HepG2 (cell line): ENCODE measurements around the gene KIAA1958. TPM values are rescaled to one million over a fixed set of nuclear protein-coding genes. Genes with fewer than 3 reads are reported as not detected.

Source experiments
- ATM ChIP-seq: fragments of 450-650 bp; IDR thresholded peaks from 2 replicates; pipeline ENCODE4 v1.7.1; 2017; ENCODE audit warnings: mild to moderate bottlenecking, borderline replicate concordance
- DNMT1 ChIP-seq: sonication (generic); formaldehyde crosslinking; IDR thresholded peaks from 2 replicates; pipeline ENCODE4 v1.5.1; 2020; ENCODE audit warnings: mild to moderate bottlenecking, missing genetic modification reagents
- EP300 ChIP-seq, 3 experiments: sonication (generic) in 1 of 3; formaldehyde crosslinking in 1 of 3; IDR thresholded peaks; 2 replicates each; pipeline versions ENCODE4 v1.5.1 to v1.6.1; 2011 to 2020; ENCODE audit warnings: low read depth in 2 of 3, low read length in 2 of 3, borderline replicate concordance in 1 of 3, improper control_type of control experiment in 1 of 3, mild to moderate bottlenecking in 1 of 3, missing genetic modification reagents in 1 of 3, moderate library complexity in 1 of 3
- ETV6 ChIP-seq: sonication (generic); formaldehyde crosslinking; conservative IDR thresholded peaks from 2 replicates; pipeline ENCODE4 v1.4.0; 2020; ENCODE audit warnings: missing genetic modification reagents
- NAIF1 ChIP-seq: sonication (generic); formaldehyde crosslinking; IDR thresholded peaks from 2 replicates; pipeline ENCODE4 v1.5.0; 2020; ENCODE audit warnings: mild to moderate bottlenecking, missing genetic modification reagents, borderline replicate concordance
- SIN3A ChIP-seq: IDR thresholded peaks from 2 replicates; pipeline ENCODE4 v1.6.1; 2011; ENCODE audit warnings: low read depth, mild to moderate bottlenecking, control low read depth, low read length, borderline replicate concordance
- SP2 ChIP-seq: sonication (generic); formaldehyde crosslinking; IDR thresholded peaks from 2 replicates; pipeline ENCODE4 v1.5.1; 2020; ENCODE audit warnings: mild to moderate bottlenecking, missing genetic modification reagents
- SRSF4 ChIP-seq: fragments of 200-400 bp; formaldehyde crosslinking; IDR thresholded peaks from one replicate; pipeline ENCODE4 v1.6.1; 2018; ENCODE audit warnings: mild to moderate bottlenecking, low read depth, low read length, moderate library complexity; ENCODE audit not compliant: poor library complexity, severe bottlenecking
- SRY ChIP-seq: sonication (generic); formaldehyde crosslinking; IDR thresholded peaks from 2 replicates; pipeline ENCODE4 v1.8.0; 2022; ENCODE audit warnings: mild to moderate bottlenecking, missing genetic modification reagents
- TFE3 ChIP-seq: IDR thresholded peaks from 2 replicates; pipeline ENCODE4 v1.6.1; 2016
- TRIM22 ChIP-seq: fragments of 450-650 bp; IDR thresholded peaks from 2 replicates; pipeline ENCODE4 v1.6.1; 2017
- ZNF207 ChIP-seq: fragments of 450-650 bp; IDR thresholded peaks from 2 replicates; pipeline ENCODE4 v1.6.1; 2016; ENCODE audit warnings: antibody characterized with exemption, borderline replicate concordance
- ZNF333 ChIP-seq: sonication (generic); formaldehyde crosslinking; IDR thresholded peaks from 2 replicates; pipeline ENCODE4 v1.4.0; 2020; ENCODE audit warnings: mild to moderate bottlenecking, missing genetic modification reagents, borderline replicate concordance
- ZNF572 ChIP-seq: sonication (generic); formaldehyde crosslinking; IDR thresholded peaks from 2 replicates; pipeline ENCODE4 v1.5.1; 2020; ENCODE audit warnings: mild to moderate bottlenecking, missing genetic modification reagents
- ZNF614 ChIP-seq: IDR thresholded peaks from 2 replicates; pipeline ENCODE4 v1.6.1; 2018; ENCODE audit warnings: missing biosample characterization, missing genetic modification reagents, inconsistent platforms, borderline replicate concordance
- ZNF781 ChIP-seq: sonication (generic); formaldehyde crosslinking; IDR thresholded peaks from 2 replicates; pipeline ENCODE4 v1.5.1; 2020; ENCODE audit warnings: borderline replicate concordance, mild to moderate bottlenecking, missing genetic modification reagents; ENCODE audit errors: not compliant biosample characterization
- ZNF83 ChIP-seq: sonication (generic); formaldehyde crosslinking; IDR thresholded peaks from 2 replicates; pipeline ENCODE4 v1.4.0; 2020; ENCODE audit warnings: missing genetic modification reagents, mild to moderate bottlenecking, borderline replicate concordance
- ZSCAN20 ChIP-seq: sonication (generic); formaldehyde crosslinking; IDR thresholded peaks from 2 replicates; pipeline ENCODE4 v1.4.0; 2020; ENCODE audit warnings: missing genetic modification reagents, mild to moderate bottlenecking, borderline replicate concordance
- ZSCAN30 ChIP-seq: sonication (generic); formaldehyde crosslinking; IDR thresholded peaks from 2 replicates; pipeline ENCODE4 v1.5.0; 2020; ENCODE audit warnings: mild to moderate bottlenecking, missing genetic modification reagents
- polyA plus RNA-seq, 8 experiments: library from polyadenylated mRNA; depleted of rRNA in 3 of 8; stranded (reverse) in 7 of 8; unstranded in 1 of 8; fragments of >200 nt; fragmentation: Illumina TruSeq in 4 of 8; extraction: Trizol in 4 of 8; gene quantifications; 2 replicates each; pipeline versions ENCODE4 v1.2.1 to v1.2.3, GENCODE V29; 2011 to 2016; ENCODE audit warnings: low read depth in 4 of 8, missing spikeins in 1 of 8, mixed read lengths in 1 of 8; ENCODE audit not compliant: insufficient read depth in 1 of 8
- total RNA-seq, 5 experiments: library from RNA; depleted of rRNA; stranded (reverse); fragments of >200 nt; fragmentation: Illumina TruSeq; extraction: Trizol; gene quantifications; 2 replicates each; pipeline ENCODE4 v1.2.3, GENCODE V29; 2016; ENCODE audit warnings: low read depth in 1 of 5
- TF ChIP-seq, protein P1 (sequence below): sonication (generic); formaldehyde crosslinking; IDR thresholded peaks from 2 replicates; pipeline ENCODE4 v1.9.0; 2021; ENCODE audit warnings: missing genetic modification reagents, borderline replicate concordance
- TF ChIP-seq, protein P2 (sequence below): sonication (generic); formaldehyde crosslinking; IDR thresholded peaks from 2 replicates; pipeline ENCODE4 v1.4.0; 2020; ENCODE audit warnings: missing genetic modification reagents

KIAA1958 gene
- total and polyA plus RNA-seq, 2 of the 13 experiments (the other 11 are each of a cell fraction or from before 2014, with no cell fraction given), result 8.5 to 10.3 TPM

GRCh38 chr9:112486221-112487007, at the start of gene KIAA1958 (continued):
- TF ChIP-seq ZNF333, result no peak
- TF ChIP-seq SRY (CRISPR knock-in tag), result peak; percentile 93
- TF ChIP-seq, protein P1, sequence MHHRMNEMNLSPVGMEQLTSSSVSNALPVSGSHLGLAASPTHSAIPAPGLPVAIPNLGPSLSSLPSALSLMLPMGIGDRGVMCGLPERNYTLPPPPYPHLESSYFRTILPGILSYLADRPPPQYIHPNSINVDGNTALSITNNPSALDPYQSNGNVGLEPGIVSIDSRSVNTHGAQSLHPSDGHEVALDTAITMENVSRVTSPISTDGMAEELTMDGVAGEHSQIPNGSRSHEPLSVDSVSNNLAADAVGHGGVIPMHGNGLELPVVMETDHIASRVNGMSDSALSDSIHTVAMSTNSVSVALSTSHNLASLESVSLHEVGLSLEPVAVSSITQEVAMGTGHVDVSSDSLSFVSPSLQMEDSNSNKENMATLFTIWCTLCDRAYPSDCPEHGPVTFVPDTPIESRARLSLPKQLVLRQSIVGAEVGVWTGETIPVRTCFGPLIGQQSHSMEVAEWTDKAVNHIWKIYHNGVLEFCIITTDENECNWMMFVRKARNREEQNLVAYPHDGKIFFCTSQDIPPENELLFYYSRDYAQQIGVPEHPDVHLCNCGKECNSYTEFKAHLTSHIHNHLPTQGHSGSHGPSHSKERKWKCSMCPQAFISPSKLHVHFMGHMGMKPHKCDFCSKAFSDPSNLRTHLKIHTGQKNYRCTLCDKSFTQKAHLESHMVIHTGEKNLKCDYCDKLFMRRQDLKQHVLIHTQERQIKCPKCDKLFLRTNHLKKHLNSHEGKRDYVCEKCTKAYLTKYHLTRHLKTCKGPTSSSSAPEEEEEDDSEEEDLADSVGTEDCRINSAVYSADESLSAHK (CRISPR knock-in tag), result no peak
- TF ChIP-seq, protein P2, sequence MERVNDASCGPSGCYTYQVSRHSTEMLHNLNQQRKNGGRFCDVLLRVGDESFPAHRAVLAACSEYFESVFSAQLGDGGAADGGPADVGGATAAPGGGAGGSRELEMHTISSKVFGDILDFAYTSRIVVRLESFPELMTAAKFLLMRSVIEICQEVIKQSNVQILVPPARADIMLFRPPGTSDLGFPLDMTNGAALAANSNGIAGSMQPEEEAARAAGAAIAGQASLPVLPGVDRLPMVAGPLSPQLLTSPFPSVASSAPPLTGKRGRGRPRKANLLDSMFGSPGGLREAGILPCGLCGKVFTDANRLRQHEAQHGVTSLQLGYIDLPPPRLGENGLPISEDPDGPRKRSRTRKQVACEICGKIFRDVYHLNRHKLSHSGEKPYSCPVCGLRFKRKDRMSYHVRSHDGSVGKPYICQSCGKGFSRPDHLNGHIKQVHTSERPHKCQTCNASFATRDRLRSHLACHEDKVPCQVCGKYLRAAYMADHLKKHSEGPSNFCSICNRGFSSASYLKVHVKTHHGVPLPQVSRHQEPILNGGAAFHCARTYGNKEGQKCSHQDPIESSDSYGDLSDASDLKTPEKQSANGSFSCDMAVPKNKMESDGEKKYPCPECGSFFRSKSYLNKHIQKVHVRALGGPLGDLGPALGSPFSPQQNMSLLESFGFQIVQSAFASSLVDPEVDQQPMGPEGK (CRISPR knock-in tag), result no peak; the same call in 1 of the 2 replicates
- no peak; the same call in 1 of the 2 replicates for TF ChIP-seq ZSCAN20 (CRISPR knock-in tag)
- 0 out of 2 replicates have a peak, but pooled peaks have one; percentile 29 for TF ChIP-seq ZNF83 (CRISPR knock-in tag)
- TF ChIP-seq DNMT1 (CRISPR knock-in tag), result peak; percentile 89
- peak; percentile 87 for TF ChIP-seq ETV6 (CRISPR knock-in tag)
- TF ChIP-seq ZSCAN30 (CRISPR knock-in tag), result 0 out of 2 replicates have a peak, but pooled peaks have one; percentile 70
- no peak for TF ChIP-seq EP300 (IDR thresholded peaks at IDR 0.05; ENCODE audit: low read depth in 2 of 2, low read length in 2 of 2)
- peak; percentile 55; the same call in 1 of the 2 replicates for TF ChIP-seq EP300 (CRISPR knock-in tag; IDR thresholded peaks at IDR 0.05; ENCODE audit: borderline replicate concordance)
- TF ChIP-seq TFE3, result peak; percentile 83
- TF ChIP-seq SIN3A, result peak; percentile 74; the same call in 1 of the 2 replicates
- TF ChIP-seq NAIF1 (CRISPR knock-in tag), result peak; percentile 64; the same call in 1 of the 2 replicates
- no peak; the same call in 1 of the 2 replicates for TF ChIP-seq ZNF614 (CRISPR knock-in tag)
- TF ChIP-seq ATM, result no peak
- TF ChIP-seq TRIM22, result no peak
- TF ChIP-seq ZNF572 (CRISPR knock-in tag), result no peak
- no peak for TF ChIP-seq ZNF207
- TF ChIP-seq ZNF781, result peak; percentile 87
- TF ChIP-seq SP2, result 0 out of 2 replicates have a peak, but pooled peaks have one; percentile 55
- no peak for TF ChIP-seq SRSF4
